NB4 (cell line): ENCODE results near the gene EBF3.

ENCODE experiments used
- DNase-seq: peaks from one replicate; pipeline ENCODE4 v3.0.0; 2010; ENCODE audit warnings: low read depth
- H3K4me3 ChIP-seq: one replicate; pipeline ENCODE4 v1.5.1; 2011; ENCODE audit warnings: mild to moderate bottlenecking, low read depth, low read length, moderate library complexity
- MYC ChIP-seq: IDR thresholded peaks from 2 replicates; pipeline ENCODE4 v1.6.1; 2011; ENCODE audit warnings: low read depth, low read length
- POLR2A ChIP-seq: IDR thresholded peaks from 2 replicates; pipeline ENCODE4 v1.6.1; 2011; ENCODE audit warnings: mild to moderate bottlenecking; ENCODE audit not compliant: insufficient read length; ENCODE audit errors: extremely low read depth
- TF ChIP-seq, protein P1 (sequence below): IDR thresholded peaks from 2 replicates; pipeline ENCODE4 v1.6.1; 2011; ENCODE audit warnings: low read depth, low read length
- TF ChIP-seq, protein P2 (sequence below): IDR thresholded peaks from one replicate; pipeline ENCODE4 v1.5.1; 2012; ENCODE audit warnings: low read depth, low read length

Gene EBF3

DNA sequence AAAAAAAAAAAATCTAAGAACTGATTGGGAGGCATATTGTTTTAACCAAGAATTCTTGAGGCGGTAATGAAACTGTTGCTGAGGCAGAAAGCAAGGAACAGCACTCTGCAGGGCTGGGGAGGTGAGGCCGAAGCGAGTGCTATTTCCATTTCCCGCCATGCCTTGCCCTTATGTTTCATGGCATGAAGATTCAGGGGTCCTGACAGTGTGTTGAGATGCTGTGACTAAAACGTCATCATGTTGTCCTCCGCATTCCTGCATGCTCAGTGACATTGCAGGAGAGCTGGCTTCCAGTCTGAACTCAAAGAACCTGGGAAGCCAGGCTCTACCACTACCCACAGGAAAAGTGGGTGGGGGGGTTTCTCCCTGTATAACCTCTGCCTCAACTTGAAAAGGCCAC, 85.2 kb downstream of the EBF3 start:
- TF ChIP-seq POLR2A: no peak
- TF ChIP-seq MYC: no peak
- TF ChIP-seq, protein P1, sequence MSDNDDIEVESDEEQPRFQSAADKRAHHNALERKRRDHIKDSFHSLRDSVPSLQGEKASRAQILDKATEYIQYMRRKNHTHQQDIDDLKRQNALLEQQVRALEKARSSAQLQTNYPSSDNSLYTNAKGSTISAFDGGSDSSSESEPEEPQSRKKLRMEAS: no peak
- TF ChIP-seq, protein P2, sequence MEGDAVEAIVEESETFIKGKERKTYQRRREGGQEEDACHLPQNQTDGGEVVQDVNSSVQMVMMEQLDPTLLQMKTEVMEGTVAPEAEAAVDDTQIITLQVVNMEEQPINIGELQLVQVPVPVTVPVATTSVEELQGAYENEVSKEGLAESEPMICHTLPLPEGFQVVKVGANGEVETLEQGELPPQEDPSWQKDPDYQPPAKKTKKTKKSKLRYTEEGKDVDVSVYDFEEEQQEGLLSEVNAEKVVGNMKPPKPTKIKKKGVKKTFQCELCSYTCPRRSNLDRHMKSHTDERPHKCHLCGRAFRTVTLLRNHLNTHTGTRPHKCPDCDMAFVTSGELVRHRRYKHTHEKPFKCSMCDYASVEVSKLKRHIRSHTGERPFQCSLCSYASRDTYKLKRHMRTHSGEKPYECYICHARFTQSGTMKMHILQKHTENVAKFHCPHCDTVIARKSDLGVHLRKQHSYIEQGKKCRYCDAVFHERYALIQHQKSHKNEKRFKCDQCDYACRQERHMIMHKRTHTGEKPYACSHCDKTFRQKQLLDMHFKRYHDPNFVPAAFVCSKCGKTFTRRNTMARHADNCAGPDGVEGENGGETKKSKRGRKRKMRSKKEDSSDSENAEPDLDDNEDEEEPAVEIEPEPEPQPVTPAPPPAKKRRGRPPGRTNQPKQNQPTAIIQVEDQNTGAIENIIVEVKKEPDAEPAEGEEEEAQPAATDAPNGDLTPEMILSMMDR: no peak
- no peak for DNase-seq
- H3K4me3 ChIP-seq: no peak overlapping the region

DNA sequence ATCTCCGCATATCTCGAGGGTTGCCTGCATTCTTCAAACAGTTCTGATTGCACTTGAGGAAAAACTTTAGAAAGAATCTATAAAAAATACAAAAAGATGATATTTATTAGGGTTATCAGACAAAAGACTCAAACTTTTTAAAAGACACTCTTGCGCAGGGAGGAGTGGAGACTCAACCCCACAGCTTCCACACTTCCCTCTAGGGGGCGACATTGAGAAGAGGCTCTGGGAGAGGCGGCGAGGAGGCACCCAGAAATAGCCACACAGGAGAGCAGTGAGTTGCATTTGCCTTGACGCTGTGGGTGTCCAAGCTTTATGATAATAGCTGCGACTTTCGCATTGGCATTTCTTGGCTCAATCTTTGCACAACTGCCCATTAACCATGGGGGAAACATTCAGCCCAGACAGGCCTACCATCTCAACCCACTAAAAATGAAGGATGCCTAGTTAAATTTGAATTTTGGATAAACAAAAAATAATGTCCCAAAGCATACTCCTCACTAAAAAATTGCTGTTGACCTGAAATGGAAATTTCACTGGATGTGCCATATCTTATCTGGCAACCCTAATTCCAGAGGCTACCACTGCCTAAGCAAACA, 86.2 kb downstream of the EBF3 start:
- TF ChIP-seq MYC: no peak
- TF ChIP-seq, protein P1: 0 out of 2 replicates have a peak, but pooled peaks have one; percentile 20
- TF ChIP-seq, protein P2: peak; percentile 94
- no peak for TF ChIP-seq POLR2A
- peak; percentile 89 for DNase-seq
- H3K4me3 ChIP-seq: no peak overlapping the region

DNA sequence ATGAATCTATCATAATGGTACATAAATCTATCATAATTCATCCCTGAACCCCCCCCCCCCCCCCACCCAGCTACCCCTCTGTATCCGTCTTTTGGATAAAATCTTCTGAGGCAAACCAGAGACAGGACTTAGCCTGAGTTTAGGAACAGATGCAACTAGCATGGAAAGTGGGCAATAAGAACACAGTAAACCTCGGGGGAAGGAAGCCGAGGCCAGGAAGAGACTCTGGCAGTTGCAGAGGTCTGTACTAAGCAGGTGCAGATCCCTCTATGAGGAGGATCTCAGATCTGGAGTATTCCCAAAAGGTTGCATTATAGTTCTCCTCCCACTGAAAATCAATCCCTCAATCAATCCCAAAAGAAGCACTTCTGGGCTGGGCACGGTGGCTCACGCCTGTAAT, 87.2 kb downstream of the EBF3 start:
- DNase-seq: no peak
- no peak overlapping the region for H3K4me3 ChIP-seq
- TF ChIP-seq, protein P2: no peak
- TF ChIP-seq POLR2A: no peak
- TF ChIP-seq, protein P1: no peak
- no peak for TF ChIP-seq MYC

DNA sequence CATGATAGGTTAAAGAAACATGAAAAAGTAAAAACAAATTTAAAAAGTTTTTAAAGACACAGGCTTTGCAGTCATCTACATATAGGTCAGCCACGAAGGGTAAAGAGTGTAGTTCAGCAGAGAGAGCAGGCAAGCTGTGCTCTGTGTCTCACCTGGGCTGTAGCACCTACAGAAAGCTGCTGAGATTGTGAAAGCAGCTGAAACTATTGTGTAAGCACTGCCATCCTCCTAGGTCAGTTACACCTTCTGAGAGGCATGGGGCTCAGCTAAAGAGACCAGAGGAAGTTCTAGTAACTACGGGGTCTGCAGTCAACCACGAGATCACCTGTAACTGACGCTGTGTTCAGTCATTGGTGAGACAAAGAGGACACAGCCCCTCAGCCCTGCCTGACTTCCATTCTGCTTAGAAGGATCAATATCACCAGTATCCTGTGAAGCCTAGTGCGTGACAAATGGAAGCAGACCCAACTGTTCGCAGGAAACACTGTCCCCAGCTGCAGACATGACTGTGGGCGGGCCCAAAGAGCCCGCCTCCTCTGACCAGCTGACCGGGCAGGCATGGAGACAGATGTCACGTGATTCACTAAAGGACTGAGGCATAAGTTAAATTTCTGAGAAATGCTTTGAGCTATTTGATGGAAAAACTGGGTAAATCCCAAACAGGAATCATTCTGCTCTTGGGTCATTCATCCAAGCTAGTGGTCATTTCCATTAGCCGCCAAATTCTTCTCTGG, 87.9 kb downstream of the EBF3 start:
- TF ChIP-seq, protein P2: no peak
- TF ChIP-seq, protein P1: no peak
- TF ChIP-seq POLR2A: no peak
- no peak for TF ChIP-seq MYC
- H3K4me3 ChIP-seq: no peak overlapping the region
- DNase-seq: no peak

DNA sequence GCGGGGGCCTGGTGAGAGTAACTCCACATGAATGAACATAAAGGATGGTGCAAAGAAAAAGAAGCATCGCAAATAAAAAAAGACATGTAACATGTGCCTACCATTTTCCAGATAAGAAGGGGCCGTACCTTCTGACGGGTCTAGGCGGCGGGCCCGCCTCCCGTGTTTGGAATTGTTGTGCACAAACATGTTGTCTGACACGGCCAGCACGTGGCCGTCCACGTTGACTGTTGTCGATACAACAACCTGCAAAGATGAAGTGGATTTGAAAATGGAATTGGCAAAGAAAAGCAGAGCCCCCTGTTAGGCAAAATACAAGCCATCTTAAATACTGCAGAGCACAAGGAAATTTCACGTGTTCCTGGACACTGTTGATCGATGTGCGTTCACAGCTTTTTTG, 90.7 kb downstream of the EBF3 start:
- TF ChIP-seq MYC: no peak
- no peak for TF ChIP-seq POLR2A
- TF ChIP-seq, protein P2: no peak
- TF ChIP-seq, protein P1: no peak
- no peak for DNase-seq
- H3K4me3 ChIP-seq: no peak overlapping the region
